Liver (tissue), 3 donors: Measurements from ENCODE around the gene RARB.

Source experiments
- ATF3 ChIP-seq: IDR thresholded peaks from 2 replicates; pipeline ENCODE4 v1.6.1; 2016; ENCODE audit warnings: antibody characterized with exemption
- CTCF ChIP-seq: fragments of 150-350 bp; IDR thresholded peaks from 2 replicates; pipeline ENCODE4 v1.5.1; 2017; ENCODE audit warnings: improper control_type of control experiment, low read depth, low read length; ENCODE audit not compliant: missing input control
- GABPA ChIP-seq, 2 donors: IDR thresholded peaks in 1 of 2; conservative IDR thresholded peaks in 1 of 2; 2 replicates each; pipeline ENCODE4 v1.6.1; 2016; ENCODE audit warnings: antibody characterized with exemption in 2 of 2, mild to moderate bottlenecking in 1 of 2, moderate library complexity in 1 of 2
- HNF4A ChIP-seq, 2 donors: conservative IDR thresholded peaks; 2 replicates each; pipeline ENCODE4 v1.6.1; 2016; ENCODE audit warnings: antibody characterized with exemption in 2 of 2, mild to moderate bottlenecking in 2 of 2
- JUND ChIP-seq, 2 donors: IDR thresholded peaks; 2 replicates each; pipeline ENCODE4 v1.6.1; 2016; ENCODE audit warnings: antibody characterized with exemption in 2 of 2
- RAD21 ChIP-seq, 2 donors: IDR thresholded peaks; 2 replicates each; pipeline ENCODE4 v1.6.1; 2016; ENCODE audit warnings: antibody characterized with exemption in 2 of 2, mild to moderate bottlenecking in 2 of 2
- TF ChIP-seq, protein P1 (sequence below): IDR thresholded peaks from 2 replicates; pipeline ENCODE4 v1.6.1; 2016; ENCODE audit warnings: antibody characterized with exemption, mild to moderate bottlenecking
- donor health status: healthy.
- donor health status: healthy.

DNA sequence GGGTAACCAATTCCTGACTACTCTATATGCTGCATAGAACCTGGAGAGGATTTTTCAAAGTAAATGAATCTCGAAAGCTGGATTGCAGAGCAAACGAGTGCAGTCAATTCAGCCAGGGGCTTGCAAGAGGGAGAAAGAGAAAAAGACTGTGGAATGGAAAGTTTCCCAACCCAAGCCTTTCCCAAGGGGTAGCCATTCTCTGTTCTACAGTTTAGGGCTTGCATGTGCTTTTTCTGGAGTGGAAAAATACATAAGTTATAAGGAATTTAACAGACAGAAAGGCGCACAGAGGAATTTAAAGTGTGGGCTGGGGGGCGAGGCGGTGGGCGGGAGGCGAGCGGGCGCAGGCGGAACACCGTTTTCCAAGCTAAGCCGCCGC lies 511 bp upstream of the RARB start:
- TF ChIP-seq CTCF = no peak
- no peak for TF ChIP-seq ATF3
- no peak for TF ChIP-seq HNF4A (conservative IDR thresholded peaks at IDR 0.05)
- TF ChIP-seq RAD21 (IDR thresholded peaks at IDR 0.05) = no peak
- TF ChIP-seq, protein P1, sequence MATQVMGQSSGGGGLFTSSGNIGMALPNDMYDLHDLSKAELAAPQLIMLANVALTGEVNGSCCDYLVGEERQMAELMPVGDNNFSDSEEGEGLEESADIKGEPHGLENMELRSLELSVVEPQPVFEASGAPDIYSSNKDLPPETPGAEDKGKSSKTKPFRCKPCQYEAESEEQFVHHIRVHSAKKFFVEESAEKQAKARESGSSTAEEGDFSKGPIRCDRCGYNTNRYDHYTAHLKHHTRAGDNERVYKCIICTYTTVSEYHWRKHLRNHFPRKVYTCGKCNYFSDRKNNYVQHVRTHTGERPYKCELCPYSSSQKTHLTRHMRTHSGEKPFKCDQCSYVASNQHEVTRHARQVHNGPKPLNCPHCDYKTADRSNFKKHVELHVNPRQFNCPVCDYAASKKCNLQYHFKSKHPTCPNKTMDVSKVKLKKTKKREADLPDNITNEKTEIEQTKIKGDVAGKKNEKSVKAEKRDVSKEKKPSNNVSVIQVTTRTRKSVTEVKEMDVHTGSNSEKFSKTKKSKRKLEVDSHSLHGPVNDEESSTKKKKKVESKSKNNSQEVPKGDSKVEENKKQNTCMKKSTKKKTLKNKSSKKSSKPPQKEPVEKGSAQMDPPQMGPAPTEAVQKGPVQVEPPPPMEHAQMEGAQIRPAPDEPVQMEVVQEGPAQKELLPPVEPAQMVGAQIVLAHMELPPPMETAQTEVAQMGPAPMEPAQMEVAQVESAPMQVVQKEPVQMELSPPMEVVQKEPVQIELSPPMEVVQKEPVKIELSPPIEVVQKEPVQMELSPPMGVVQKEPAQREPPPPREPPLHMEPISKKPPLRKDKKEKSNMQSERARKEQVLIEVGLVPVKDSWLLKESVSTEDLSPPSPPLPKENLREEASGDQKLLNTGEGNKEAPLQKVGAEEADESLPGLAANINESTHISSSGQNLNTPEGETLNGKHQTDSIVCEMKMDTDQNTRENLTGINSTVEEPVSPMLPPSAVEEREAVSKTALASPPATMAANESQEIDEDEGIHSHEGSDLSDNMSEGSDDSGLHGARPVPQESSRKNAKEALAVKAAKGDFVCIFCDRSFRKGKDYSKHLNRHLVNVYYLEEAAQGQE = no peak
- no peak for TF ChIP-seq JUND (IDR thresholded peaks at IDR 0.05)
- no peak for TF ChIP-seq GABPA (IDR thresholded peaks at IDR 0.05 in 1 of 2, conservative IDR thresholded peaks at IDR 0.05 in 1 of 2)
